Activated naive CD4-positive, alpha-beta T cell treated with anti-CD3 and anti-CD28 coated beads, Interleukin-2, amount 50 U/mL, for 72 hours (primary cell): ENCODE results near the gene C2CD4D. TPM values are rescaled to one million over a fixed set of nuclear protein-coding genes. Genes with fewer than 3 reads are reported as not detected.

Experiments
- ATAC-seq, 2 donors: fragments of 150-1000 bp; cut with Tn5 transposase; 2 replicates each; pipeline ENCODE4 v1.10.0; 2021; ENCODE audit warnings: mild to moderate bottlenecking in 2 of 2, moderate library complexity in 2 of 2
- DNase-seq, 2 donors: peaks; one replicate each; pipeline ENCODE4 v3.0.0; 2021 to 2022; ENCODE audit warnings: low spot score in 2 of 2
- H3K27ac Mint-ChIP-seq, 2 donors: one replicate each; pipeline ENCODE4 v1.8.0; 2022; ENCODE audit warnings: mild to moderate bottlenecking in 2 of 2, mixed read lengths in 2 of 2
- H3K36me3 Mint-ChIP-seq, 2 donors: one replicate each; pipeline ENCODE4 v1.8.0; 2022; ENCODE audit warnings: mixed read lengths in 2 of 2
- H3K9me3 Mint-ChIP-seq, 2 donors: one replicate each; pipeline ENCODE4 v1.8.0; 2022; ENCODE audit warnings: mixed read lengths in 2 of 2
- total RNA-seq, 2 donors: library from RNA; stranded (reverse); gene quantifications; one replicate each; pipeline ENCODE4 v1.2.3, GENCODE V29; 2022

C2CD4D gene
- total RNA-seq, 2 donors from 2014 or later: 1.6 to 2.3 TPM

GRCh38 chr1:151790071-151790939, 49.3 kb downstream of the C2CD4D start, which contains the start of gene TDRKH:
Gene TDRKH (minus strand): TSS chr1:151790500. CDS start chr1:151783022, 7,478 bp downstream.
- peaks cover 6 to 7% of the 10 kb centered on the region in 2 donors for H3K36me3 Mint-ChIP-seq
- peak within 1 kb of the TSS; percentile 89 to 98 for H3K27ac Mint-ChIP-seq
- peak; percentile 97 to 98 for ATAC-seq
- peak; percentile 96 to 99 for DNase-seq
- H3K9me3 Mint-ChIP-seq: no peaks in the 10 kb centered on the region

Other genes starting within 250 kb of the C2CD4D start
- gene SNX27, start 227.8 kb downstream of the C2CD4D start, total RNA-seq: 10 to 100 TPM; 24.3 to 34.4 TPM
- not detected for gene CELF3, start 123.0 kb downstream of the C2CD4D start, total RNA-seq
- gene RIIAD1, start 118.3 kb downstream of the C2CD4D start, total RNA-seq: not detected
- gene MRPL9, start 76.3 kb downstream of the C2CD4D start, total RNA-seq: 100 to 1,000 TPM; 114 to 143 TPM
- 10 to 100 TPM; 25.1 to 30.7 TPM for gene TDRKH, start 49.3 kb downstream of the C2CD4D start, total RNA-seq
- gene LINGO4, start 34.4 kb downstream of the C2CD4D start, total RNA-seq: under 1 TPM in 1 of 2 donors, not detected in 1; 0.72 TPM
- 10 to 100 TPM in 1 of 2 donors, 1 to 10 TPM in 1; 1.4 to 11.3 TPM for gene RORC, start 8.0 kb downstream of the C2CD4D start, total RNA-seq
- not detected for gene THEM5, start 13.9 kb upstream of the C2CD4D start, total RNA-seq
- 10 to 100 TPM; 20.4 to 27.4 TPM for gene THEM4, start 69.7 kb upstream of the C2CD4D start, total RNA-seq
- gene S100A10, start 154.0 kb upstream of the C2CD4D start, total RNA-seq: 100 to 1,000 TPM in 1 of 2 donors, 10 to 100 TPM in 1; 49.2 to 290 TPM
- 100 to 1,000 TPM; 197 to 272 TPM for gene S100A11, start 197.2 kb upstream of the C2CD4D start, total RNA-seq
- not detected for gene TCHHL1, start 249.2 kb upstream of the C2CD4D start, total RNA-seq